HCT116 (cell line): Measurements from ENCODE around the gene UQCR11. TPM values are rescaled to one million over a fixed set of nuclear protein-coding genes. Genes with fewer than 3 reads are reported as not detected.

Experiments used
- ATAC-seq: fragments of 200-7000 bp; cut with Tn5 transposase; 2 replicates; pipeline ENCODE4 v1.9.1; 2020; ENCODE audit warnings: mild to moderate bottlenecking, moderate library complexity
- BruUV-seq: library from RNA; stranded (reverse); fragments of 400-500 nt; replicated peaks from 2 replicates; lab custom pipeline; 2021; lab: Mats Ljungman, UMichigan
- CTCF ChIA-PET: fragments of 300-600 bp; sonication (Branson Sonifier 250); formaldehyde crosslinking; loops from one replicate; lab custom pipeline; 2021; ENCODE audit warnings: antibody characterized with exemption; lab: Charles Lee
- POLR2A ChIA-PET: fragments of 300-600, 350-600 bp; sonication (Branson Sonifier 250); formaldehyde crosslinking; loops from one replicate; lab custom pipeline; 2021; ENCODE audit warnings: antibody characterized with exemption; lab: Charles Lee
- RAD21 ChIA-PET, 2 experiments: fragments of 300-600 bp; sonication (Branson Sonifier 250); formaldehyde crosslinking; loops; one replicate each; lab custom pipeline; 2023; ENCODE audit warnings: low total read pairs in 2 of 2; ENCODE audit not compliant: uncharacterized antibody in 2 of 2, unreplicated experiment in 2 of 2, low non-redundant PET in 1 of 2; lab: Charles Lee
- DNase-seq: peaks from one replicate; pipeline ENCODE4 v3.0.0-alpha.2; 2010; ENCODE audit warnings: low read depth, low spot score
- H2AFZ ChIP-seq: fragments of 200-600 bp; shearing (Covaris generic), sonication (generic); 2 replicates; pipeline ENCODE4 v1.6.1; 2017; ENCODE audit warnings: low read depth, mixed run types, mixed read lengths, antibody characterized with exemption, low read length; ENCODE audit not compliant: poor library complexity, severe bottlenecking
- H3K27ac ChIP-seq: 2 replicates; pipeline ENCODE4 v1.5.1; 2012; ENCODE audit warnings: low read depth, low read length
- H3K27me3 ChIP-seq: fragments of 200-600 bp; sonication (generic); 2 replicates; pipeline ENCODE4 v1.6.1; 2016; ENCODE audit warnings: mixed run types, low read length, mixed read lengths; ENCODE audit not compliant: insufficient read depth
- H3K36me3 ChIP-seq, 2 experiments: fragments of 200-500 bp in 1 of 2; fragments of 200-600 bp in 1 of 2; sonication (Bioruptor generic) in 1 of 2; sonication (generic) in 1 of 2; 2 replicates each; pipeline versions ENCODE4 v1.5.1 to v1.6.1; 2014 to 2016; ENCODE audit warnings: low read length in 2 of 2, inconsistent platforms in 1 of 2, mixed read lengths in 1 of 2, mixed run types in 1 of 2; ENCODE audit not compliant: insufficient read depth in 2 of 2, control insufficient read depth in 1 of 2
- H3K4me1 ChIP-seq, 2 experiments: fragments of 200-600 bp in 1 of 2; sonication (generic) in 1 of 2; 2 replicates each; pipeline versions ENCODE4 v1.5.1 to v1.6.1; 2012 to 2017; ENCODE audit warnings: low read length in 2 of 2, inconsistent platforms in 1 of 2, mild to moderate bottlenecking in 1 of 2, mixed read lengths in 1 of 2, mixed run types in 1 of 2, moderate library complexity in 1 of 2; ENCODE audit not compliant: insufficient read depth in 2 of 2, control insufficient read depth in 1 of 2
- H3K4me2 ChIP-seq: fragments of 200-600 bp; sonication (generic); 2 replicates; pipeline ENCODE4 v1.6.1; 2017; ENCODE audit warnings: mixed run types, low read length, mixed read lengths
- H3K4me3 ChIP-seq, 2 experiments: fragments of 200-600 bp in 1 of 2; sonication (generic) in 1 of 2; replicated peaks in 1 of 2; 2 replicates each; pipeline ENCODE4 v1.5.1; 2011 to 2016; ENCODE audit warnings: low read length in 2 of 2, control low read depth in 1 of 2, low read depth in 1 of 2, mild to moderate bottlenecking in 1 of 2, mixed read lengths in 1 of 2, mixed run types in 1 of 2
- H3K79me2 ChIP-seq: fragments of 200-600 bp; sonication (generic); 2 replicates; pipeline ENCODE4 v1.6.1; 2017; ENCODE audit warnings: mild to moderate bottlenecking, mixed run types, low read length, moderate library complexity, mixed read lengths; ENCODE audit not compliant: insufficient read depth
- H3K9ac ChIP-seq: fragments of 200-600 bp; sonication (generic); 2 replicates; pipeline ENCODE4 v1.6.1; 2016; ENCODE audit warnings: low read length, mixed read lengths
- H3K9me2 ChIP-seq: fragments of 200-600 bp; sonication (generic), shearing (Covaris generic); 2 replicates; pipeline ENCODE4 v1.6.1; 2017; ENCODE audit warnings: mixed run types, mild to moderate bottlenecking, moderate library complexity; ENCODE audit not compliant: insufficient read depth
- H3K9me3 ChIP-seq, 2 experiments: fragments of 200-500 bp in 1 of 2; fragments of 200-600 bp in 1 of 2; sonication (Bioruptor generic) in 1 of 2; sonication (generic) in 1 of 2; 2 replicates each; pipeline ENCODE4 v1.6.1; 2014 to 2017; ENCODE audit warnings: low read length in 2 of 2, mixed read lengths in 2 of 2, inconsistent platforms in 1 of 2, low read depth in 1 of 2, mild to moderate bottlenecking in 1 of 2, mixed run types in 1 of 2, moderate library complexity in 1 of 2; ENCODE audit not compliant: control insufficient read depth in 1 of 2, insufficient read depth in 1 of 2
- H4K20me1 ChIP-seq: fragments of 200-600 bp; sonication (generic), shearing (Covaris generic); 2 replicates; pipeline ENCODE4 v1.6.1; 2017; ENCODE audit warnings: mixed run types, mild to moderate bottlenecking, moderate library complexity; ENCODE audit not compliant: insufficient read depth
- CBX3 ChIP-seq: IDR thresholded peaks from 2 replicates; pipeline ENCODE4 v1.6.1; 2012; ENCODE audit warnings: low read depth
- CEBPB ChIP-seq: IDR thresholded peaks from 2 replicates; pipeline ENCODE4 v1.6.1; 2012; ENCODE audit warnings: low read depth
- CTCF ChIP-seq, 3 experiments: fragments of 200-600 bp in 1 of 3; sonication (generic) in 1 of 3; IDR thresholded peaks in 2 of 3; conservative IDR thresholded peaks in 1 of 3; 2 replicates each; pipeline ENCODE4 v1.5.1; 2012 to 2017; ENCODE audit warnings: low read depth in 2 of 3, low read length in 2 of 3, antibody characterized with exemption in 1 of 3, borderline replicate concordance in 1 of 3, control low read depth in 1 of 3, mild to moderate bottlenecking in 1 of 3, mixed read lengths in 1 of 3, mixed run types in 1 of 3, moderate library complexity in 1 of 3; ENCODE audit not compliant: insufficient read depth in 1 of 3
- EGR1 ChIP-seq: IDR thresholded peaks from 2 replicates; pipeline ENCODE4 v1.6.1; 2012; ENCODE audit warnings: low read depth
- ELF1 ChIP-seq: IDR thresholded peaks from 2 replicates; pipeline ENCODE4 v1.6.1; 2012; ENCODE audit warnings: low read depth, borderline replicate concordance
- EZH2phosphoT487 ChIP-seq: fragments of 200-600 bp; IDR thresholded peaks from 2 replicates; pipeline ENCODE4 v1.6.1; 2018; ENCODE audit warnings: antibody characterized with exemption, borderline replicate concordance
- FOSL1 ChIP-seq: IDR thresholded peaks from 2 replicates; pipeline ENCODE4 v1.6.1; 2012; ENCODE audit warnings: low read depth
- JUND ChIP-seq: IDR thresholded peaks from 2 replicates; pipeline ENCODE4 v1.6.1; 2012
- POLR2A ChIP-seq: IDR thresholded peaks from 2 replicates; pipeline ENCODE4 v1.7.0; 2011; ENCODE audit warnings: borderline replicate concordance; ENCODE audit not compliant: insufficient read depth, insufficient read length; ENCODE audit errors: extremely low read depth
- RAD21 ChIP-seq: IDR thresholded peaks from 2 replicates; pipeline ENCODE4 v1.6.1; 2012; ENCODE audit warnings: low read depth, mild to moderate bottlenecking
- SIN3A ChIP-seq: IDR thresholded peaks from 2 replicates; pipeline ENCODE4 v1.6.1; 2012; ENCODE audit warnings: low read depth
- SP1 ChIP-seq: IDR thresholded peaks from 2 replicates; pipeline ENCODE4 v1.6.1; 2012; ENCODE audit warnings: low read depth
- SRF ChIP-seq: IDR thresholded peaks from 2 replicates; pipeline ENCODE4 v1.6.1; 2012; ENCODE audit warnings: low read depth
- TCF7L2 ChIP-seq: IDR thresholded peaks from 2 replicates; pipeline ENCODE4 v1.7.0; 2011; ENCODE audit warnings: borderline replicate concordance, inconsistent platforms; ENCODE audit not compliant: insufficient read depth, insufficient read length; ENCODE audit errors: extremely low read depth
- YY1 ChIP-seq: IDR thresholded peaks from 2 replicates; pipeline ENCODE4 v1.6.1; 2011; ENCODE audit warnings: low read length, low read depth, moderate library complexity, mild to moderate bottlenecking; ENCODE audit not compliant: insufficient replicate concordance; ENCODE audit errors: extremely low read depth
- ZFX ChIP-seq: fragments of 450-650 bp; IDR thresholded peaks from 2 replicates; pipeline ENCODE4 v1.6.1; 2017
- intact Hi-C: fragments of 100-400 bp; cut with micrococcal nuclease; formaldehyde crosslinking; loops from 2 replicates; pipeline ENCODE4 v1.10.0; 2022
- total RNA-seq: library from RNA; stranded (reverse); gene quantifications from one replicate; pipeline ENCODE4 v1.2.1, GENCODE V29; 2021; ENCODE audit not compliant: unreplicated experiment
- TF ChIP-seq, protein P1 (sequence below): IDR thresholded peaks from 2 replicates; pipeline ENCODE4 v1.6.1; 2012; ENCODE audit warnings: low read depth
- TF ChIP-seq, protein P2 (sequence below): IDR thresholded peaks from 2 replicates; pipeline ENCODE4 v1.6.1; 2011; ENCODE audit warnings: mild to moderate bottlenecking, low read length, moderate library complexity; ENCODE audit not compliant: insufficient replicate concordance; ENCODE audit errors: extremely low read depth
- TF ChIP-seq, protein P3 (sequence below): IDR thresholded peaks from 2 replicates; pipeline ENCODE4 v1.6.1; 2012

The UQCR11 gene
- total RNA-seq, 1 experiment from 2014 or later = 303 TPM

GRCh38 chr19:1646659-1647453, 41.6 kb upstream of the UQCR11 start:
- no peak overlapping the region for H3K4me2 ChIP-seq
- intact Hi-C loops = no loop called here
- H3K79me2 ChIP-seq = peaks cover 86% of the 10 kb centered on the region

More at GRCh38 chr19:1646659-1647453, 41.6 kb upstream of the UQCR11 start:
- DNase-seq = no peak
- RAD21 ChIA-PET = no interaction called here
- no peaks in the 10 kb centered on the region for H4K20me1 ChIP-seq
- H3K9me3 ChIP-seq = no peaks in the 10 kb centered on the region
- TF ChIP-seq, protein P1, sequence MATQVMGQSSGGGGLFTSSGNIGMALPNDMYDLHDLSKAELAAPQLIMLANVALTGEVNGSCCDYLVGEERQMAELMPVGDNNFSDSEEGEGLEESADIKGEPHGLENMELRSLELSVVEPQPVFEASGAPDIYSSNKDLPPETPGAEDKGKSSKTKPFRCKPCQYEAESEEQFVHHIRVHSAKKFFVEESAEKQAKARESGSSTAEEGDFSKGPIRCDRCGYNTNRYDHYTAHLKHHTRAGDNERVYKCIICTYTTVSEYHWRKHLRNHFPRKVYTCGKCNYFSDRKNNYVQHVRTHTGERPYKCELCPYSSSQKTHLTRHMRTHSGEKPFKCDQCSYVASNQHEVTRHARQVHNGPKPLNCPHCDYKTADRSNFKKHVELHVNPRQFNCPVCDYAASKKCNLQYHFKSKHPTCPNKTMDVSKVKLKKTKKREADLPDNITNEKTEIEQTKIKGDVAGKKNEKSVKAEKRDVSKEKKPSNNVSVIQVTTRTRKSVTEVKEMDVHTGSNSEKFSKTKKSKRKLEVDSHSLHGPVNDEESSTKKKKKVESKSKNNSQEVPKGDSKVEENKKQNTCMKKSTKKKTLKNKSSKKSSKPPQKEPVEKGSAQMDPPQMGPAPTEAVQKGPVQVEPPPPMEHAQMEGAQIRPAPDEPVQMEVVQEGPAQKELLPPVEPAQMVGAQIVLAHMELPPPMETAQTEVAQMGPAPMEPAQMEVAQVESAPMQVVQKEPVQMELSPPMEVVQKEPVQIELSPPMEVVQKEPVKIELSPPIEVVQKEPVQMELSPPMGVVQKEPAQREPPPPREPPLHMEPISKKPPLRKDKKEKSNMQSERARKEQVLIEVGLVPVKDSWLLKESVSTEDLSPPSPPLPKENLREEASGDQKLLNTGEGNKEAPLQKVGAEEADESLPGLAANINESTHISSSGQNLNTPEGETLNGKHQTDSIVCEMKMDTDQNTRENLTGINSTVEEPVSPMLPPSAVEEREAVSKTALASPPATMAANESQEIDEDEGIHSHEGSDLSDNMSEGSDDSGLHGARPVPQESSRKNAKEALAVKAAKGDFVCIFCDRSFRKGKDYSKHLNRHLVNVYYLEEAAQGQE = no peak
- TF ChIP-seq ELF1 (no peak), EGR1 (no peak), CTCF (IDR thresholded peaks at IDR 0.05 in 2 of 3, conservative IDR thresholded peaks at IDR 0.05 in 1 of 3; ENCODE audit: borderline replicate concordance in 1 of 3, insufficient read depth in 1 of 3, low read depth in 2 of 3, low read length in 2 of 3) (no peak), JUND (no peak), EZH2phosphoT487 (no peak), SIN3A (no peak), SRF (no peak), TCF7L2 (no peak), SP1 (no peak), CEBPB (no peak), YY1 (no peak), ZFX (no peak), FOSL1 (no peak), RAD21 (no peak), CBX3 (no peak), POLR2A (no peak)
- TF ChIP-seq, protein P2, sequence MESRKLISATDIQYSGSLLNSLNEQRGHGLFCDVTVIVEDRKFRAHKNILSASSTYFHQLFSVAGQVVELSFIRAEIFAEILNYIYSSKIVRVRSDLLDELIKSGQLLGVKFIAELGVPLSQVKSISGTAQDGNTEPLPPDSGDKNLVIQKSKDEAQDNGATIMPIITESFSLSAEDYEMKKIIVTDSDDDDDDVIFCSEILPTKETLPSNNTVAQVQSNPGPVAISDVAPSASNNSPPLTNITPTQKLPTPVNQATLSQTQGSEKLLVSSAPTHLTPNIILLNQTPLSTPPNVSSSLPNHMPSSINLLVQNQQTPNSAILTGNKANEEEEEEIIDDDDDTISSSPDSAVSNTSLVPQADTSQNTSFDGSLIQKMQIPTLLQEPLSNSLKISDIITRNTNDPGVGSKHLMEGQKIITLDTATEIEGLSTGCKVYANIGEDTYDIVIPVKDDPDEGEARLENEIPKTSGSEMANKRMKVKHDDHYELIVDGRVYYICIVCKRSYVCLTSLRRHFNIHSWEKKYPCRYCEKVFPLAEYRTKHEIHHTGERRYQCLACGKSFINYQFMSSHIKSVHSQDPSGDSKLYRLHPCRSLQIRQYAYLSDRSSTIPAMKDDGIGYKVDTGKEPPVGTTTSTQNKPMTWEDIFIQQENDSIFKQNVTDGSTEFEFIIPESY = no peak
- TF ChIP-seq, protein P3, sequence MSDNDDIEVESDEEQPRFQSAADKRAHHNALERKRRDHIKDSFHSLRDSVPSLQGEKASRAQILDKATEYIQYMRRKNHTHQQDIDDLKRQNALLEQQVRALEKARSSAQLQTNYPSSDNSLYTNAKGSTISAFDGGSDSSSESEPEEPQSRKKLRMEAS = no peak
- TF ChIP-seq, all 23 proteins: peak for 0
- H3K27ac ChIP-seq = no peak overlapping the region
- H3K36me3 ChIP-seq = peaks cover 18 to 39% of the 10 kb centered on the region in 2 experiments
- no peak overlapping the region for H3K9ac ChIP-seq
- ATAC-seq = no peak
- no TSS peak for BruUV-seq
- CTCF ChIA-PET = no interaction called here
- H3K4me3 ChIP-seq = no peak overlapping the region
- POLR2A ChIA-PET = no interaction called here
- no peaks in the 10 kb centered on the region for H3K27me3 ChIP-seq
- peaks cover 5 to 14% of the 10 kb centered on the region in 2 experiments; a peak in 3 of 4 replicates for H3K4me1 ChIP-seq
- no peaks in the 10 kb centered on the region for H3K9me2 ChIP-seq
- no peak overlapping the region for H2AFZ ChIP-seq
